K562 (cell line): Measurements from ENCODE around the gene SPRYD3. TPM values are rescaled to one million over a fixed set of nuclear protein-coding genes. Genes with fewer than 3 reads are reported as not detected.

Experiments
- CCNT2 ChIP-seq: IDR thresholded peaks from 2 replicates; pipeline ENCODE4 v1.6.1; 2011; ENCODE audit warnings: borderline replicate concordance, low read depth, mild to moderate bottlenecking, moderate library complexity, mixed read lengths, low read length; ENCODE audit not compliant: insufficient read length; ENCODE audit errors: extremely low read depth
- CTCF ChIP-seq, 3 experiments: IDR thresholded peaks in 2 of 3; conservative IDR thresholded peaks in 1 of 3; 2 replicates each; pipeline ENCODE4 v1.5.1; 2011 to 2012; ENCODE audit warnings: low read length in 3 of 3, mild to moderate bottlenecking in 3 of 3, control low read depth in 2 of 3, improper control_type of control experiment in 1 of 3, inconsistent platforms in 1 of 3, low read depth in 1 of 3, mixed read lengths in 1 of 3, moderate library complexity in 1 of 3; ENCODE audit not compliant: insufficient read depth in 2 of 3
- CTCFL ChIP-seq: IDR thresholded peaks from 2 replicates; pipeline ENCODE4 v1.6.1; 2011; ENCODE audit warnings: borderline replicate concordance, low read depth, mild to moderate bottlenecking, moderate library complexity, low read length; ENCODE audit not compliant: insufficient read depth, poor library complexity, severe bottlenecking
- E2F6 ChIP-seq, 2 experiments: IDR thresholded peaks; 2 replicates each; pipeline ENCODE4 v1.6.1; 2011; ENCODE audit warnings: borderline replicate concordance in 1 of 2, control low read depth in 1 of 2, low read depth in 1 of 2, low read length in 1 of 2, mild to moderate bottlenecking in 1 of 2, mixed read lengths in 1 of 2, moderate library complexity in 1 of 2; ENCODE audit not compliant: insufficient read depth in 1 of 2, insufficient read length in 1 of 2, poor library complexity in 1 of 2, severe bottlenecking in 1 of 2; ENCODE audit errors: extremely low read depth in 1 of 2
- FOXP4 ChIP-seq: sonication (generic); formaldehyde crosslinking; IDR thresholded peaks from 2 replicates; pipeline ENCODE4 v1.8.0; 2022; ENCODE audit warnings: mild to moderate bottlenecking, missing genetic modification reagents, borderline replicate concordance
- NFYB ChIP-seq: IDR thresholded peaks from 2 replicates; pipeline ENCODE4 v1.6.1; 2011; ENCODE audit warnings: mild to moderate bottlenecking, moderate library complexity; ENCODE audit not compliant: insufficient read length; ENCODE audit errors: extremely low read depth
- NR2C2 ChIP-seq, 2 experiments: fragments of 200-800 bp in 1 of 2; sonication (Bioruptor generic) in 1 of 2; sonication (generic) in 1 of 2; formaldehyde crosslinking in 1 of 2; IDR thresholded peaks; 2 replicates each; pipeline versions ENCODE4 v1.6.1 to v1.8.0; 2016 to 2022; ENCODE audit warnings: mild to moderate bottlenecking in 1 of 2, missing compliant biosample characterization in 1 of 2, missing genetic modification characterization in 1 of 2, missing genetic modification reagents in 1 of 2
- POLR2G ChIP-seq: fragments of 200-400 bp; formaldehyde crosslinking; IDR thresholded peaks from 2 replicates; pipeline ENCODE4 v1.6.1; 2017; ENCODE audit warnings: low read depth, mild to moderate bottlenecking, antibody characterized with exemption, low read length, moderate library complexity
- SIN3A ChIP-seq, 2 experiments: fragments of 150-350 bp in 1 of 2; IDR thresholded peaks; 2 replicates each; pipeline ENCODE4 v1.6.1; 2011 to 2016; ENCODE audit warnings: borderline replicate concordance in 2 of 2, low read depth in 2 of 2, low read length in 2 of 2, mild to moderate bottlenecking in 2 of 2, moderate library complexity in 2 of 2; ENCODE audit not compliant: control insufficient read depth in 1 of 2
- SRSF3 ChIP-seq: fragments of 200-400 bp; formaldehyde crosslinking; IDR thresholded peaks from 2 replicates; pipeline ENCODE4 v1.6.1; 2016; ENCODE audit warnings: mild to moderate bottlenecking, low read length, moderate library complexity; ENCODE audit not compliant: insufficient read depth
- VEZF1 ChIP-seq: fragments of 200-800 bp; sonication (Bioruptor generic); IDR thresholded peaks from 2 replicates; pipeline ENCODE4 v1.6.1; 2017; ENCODE audit warnings: missing genetic modification characterization, missing compliant biosample characterization
- XRCC3 ChIP-seq: fragments of 450-650 bp; IDR thresholded peaks from 2 replicates; pipeline ENCODE4 v1.6.1; 2017; ENCODE audit warnings: mild to moderate bottlenecking, moderate library complexity
- ZNF217 ChIP-seq: sonication (generic); formaldehyde crosslinking; IDR thresholded peaks from 2 replicates; pipeline ENCODE4 v1.8.0; 2022; ENCODE audit warnings: mild to moderate bottlenecking, missing genetic modification reagents
- polyA plus RNA-seq, 8 experiments: library from polyadenylated mRNA; depleted of rRNA in 4 of 8; stranded (reverse) in 5 of 8; unstranded in 3 of 8; fragments of >200 nt; fragmentation: Nextera tagmentation in 2 of 8; fragmentation: Illumina TruSeq in 1 of 8; extraction: Ambion mirVana in 2 of 8; extraction: Trizol in 1 of 8; gene quantifications; 2 replicates each; pipeline versions ENCODE4 v1.2.1 to v1.2.3, GENCODE V29; 2011 to 2014; ENCODE audit warnings: inconsistent platforms in 1 of 8, missing spikeins in 1 of 8
- total RNA-seq, 7 experiments: library from RNA; depleted of rRNA in 6 of 7; stranded (reverse); fragments of >200 nt in 6 of 7; fragmentation: Illumina TruSeq in 2 of 7; extraction: Trizol in 2 of 7; gene quantifications; 2 replicates each; pipeline versions ENCODE4 v1.2.1 to v1.2.3, GENCODE V29; 2011 to 2021; ENCODE audit warnings: low replicate concordance in 1 of 7

The SPRYD3 gene
- total and polyA plus RNA-seq, 9 of the 15 experiments (the other 6 are each of a cell fraction or from before 2014, with no cell fraction given), result 1.5 to 13.6 (median 7.6) TPM

GRCh38 chr12:53047221-53048032 lies 31.8 kb downstream of the SPRYD3 start (continued):
- TF ChIP-seq NFYB (no peak), ZNF217 (CRISPR knock-in tag) (no peak), NR2C2 (CRISPR knock-in tag; IDR thresholded peaks at IDR 0.05) (no peak), NR2C2 (tag; IDR thresholded peaks at IDR 0.05) (peak; percentile 80), VEZF1 (peak; percentile 98), CCNT2 (peak; percentile 68), CTCF (IDR thresholded peaks at IDR 0.05 in 2 of 3, conservative IDR thresholded peaks at IDR 0.05 in 1 of 3; ENCODE audit: insufficient read depth in 2 of 3, low read depth in 1 of 3, low read length in 3 of 3) (peak in 2 of 3 experiments; percentile 42 to 55; a peak in 4 of 6 replicates), FOXP4 (CRISPR knock-in tag) (no peak), CTCFL (peak; percentile 96), POLR2G (peak; percentile 23), XRCC3 (no peak), E2F6 (IDR thresholded peaks at IDR 0.05; ENCODE audit: borderline replicate concordance in 1 of 2, extremely low read depth in 1 of 2, insufficient read depth in 1 of 2, insufficient read length in 1 of 2, low read depth in 1 of 2, low read length in 1 of 2, poor library complexity in 1 of 2, severe bottlenecking in 1 of 2) (peak in 1 of 2 experiments; percentile 37), SIN3A (IDR thresholded peaks at IDR 0.05; ENCODE audit: borderline replicate concordance in 2 of 2, control insufficient read depth in 1 of 2, low read depth in 2 of 2, low read length in 2 of 2) (0 out of 4 replicates have a peak, but pooled peaks of 1 of the 2 experiments have one; percentile 12), SRSF3 (0 out of 2 replicates have a peak, but pooled peaks have one; percentile 30)
